T-helper 9 cell (primary cell): Measurements from ENCODE around the gene COL20A1.

Experiments used
- DNase-seq: peaks from one replicate; pipeline ENCODE4 v3.0.0-alpha.2; 2020

COL20A1 gene

DNA sequence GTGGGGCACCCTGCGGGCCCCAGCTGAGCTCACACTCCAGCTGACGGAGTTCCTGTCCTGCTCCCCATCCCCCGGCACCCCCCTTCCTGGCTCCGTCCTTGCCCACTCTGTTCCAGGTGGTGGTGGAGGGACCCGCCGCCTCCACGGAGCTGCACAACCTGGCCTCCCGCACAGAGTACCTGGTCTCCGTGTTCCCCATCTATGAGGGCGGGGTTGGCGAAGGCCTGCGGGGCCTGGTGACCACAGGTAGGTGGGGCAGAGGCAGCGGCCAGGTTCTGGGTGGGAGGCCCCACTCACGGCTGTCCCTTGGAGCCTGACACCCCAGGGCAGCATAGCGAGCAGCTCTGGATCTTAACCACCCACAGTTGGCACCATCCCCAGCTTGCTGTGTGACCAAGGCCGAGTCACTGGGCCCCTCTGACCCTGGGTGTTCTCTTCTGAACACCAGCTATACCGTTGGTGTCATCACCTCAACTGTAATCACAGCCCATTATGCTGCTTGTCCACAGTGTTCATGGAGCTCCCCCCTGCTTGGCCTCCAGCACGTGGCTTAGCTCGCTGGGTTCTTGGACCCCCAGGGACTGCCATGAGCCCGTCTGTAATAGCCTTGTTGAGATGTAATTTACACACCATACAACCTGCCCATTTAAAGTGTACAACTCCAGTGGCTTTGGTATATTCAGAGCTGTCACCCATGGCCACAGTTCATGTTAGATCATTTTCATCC is 17.4 kb downstream of the COL20A1 start:
- DNase-seq, result no peak

DNA sequence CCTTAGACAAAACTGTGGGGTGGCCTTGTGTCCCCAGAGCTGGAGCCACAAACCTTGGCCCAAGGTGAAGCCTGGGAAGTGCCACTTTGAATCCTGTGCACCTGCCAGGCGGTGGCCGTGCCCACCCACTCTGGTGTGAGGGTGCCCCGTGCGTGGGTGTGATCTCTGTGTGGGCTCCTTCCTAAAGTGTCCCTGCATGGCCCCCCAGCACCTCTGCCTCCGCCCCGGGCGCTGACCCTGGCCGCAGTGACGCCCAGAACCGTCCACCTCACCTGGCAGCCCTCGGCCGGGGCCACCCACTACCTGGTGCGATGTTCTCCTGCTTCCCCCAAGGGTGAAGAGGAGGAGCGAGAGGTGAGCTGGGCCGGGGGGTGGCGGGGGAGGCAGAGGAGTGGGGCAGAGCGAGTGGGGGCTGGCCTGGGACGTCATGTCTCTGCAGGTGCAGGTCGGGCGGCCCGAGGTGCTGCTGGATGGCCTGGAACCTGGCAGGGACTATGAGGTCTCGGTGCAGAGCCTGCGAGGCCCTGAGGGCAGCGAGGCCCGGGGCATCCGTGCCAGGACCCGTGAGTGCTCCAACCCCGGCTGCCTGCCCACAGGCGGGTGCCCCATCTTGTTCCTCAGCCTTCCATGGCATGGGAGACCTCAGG is 18.3 kb downstream of the COL20A1 start:
- no peak for DNase-seq

DNA sequence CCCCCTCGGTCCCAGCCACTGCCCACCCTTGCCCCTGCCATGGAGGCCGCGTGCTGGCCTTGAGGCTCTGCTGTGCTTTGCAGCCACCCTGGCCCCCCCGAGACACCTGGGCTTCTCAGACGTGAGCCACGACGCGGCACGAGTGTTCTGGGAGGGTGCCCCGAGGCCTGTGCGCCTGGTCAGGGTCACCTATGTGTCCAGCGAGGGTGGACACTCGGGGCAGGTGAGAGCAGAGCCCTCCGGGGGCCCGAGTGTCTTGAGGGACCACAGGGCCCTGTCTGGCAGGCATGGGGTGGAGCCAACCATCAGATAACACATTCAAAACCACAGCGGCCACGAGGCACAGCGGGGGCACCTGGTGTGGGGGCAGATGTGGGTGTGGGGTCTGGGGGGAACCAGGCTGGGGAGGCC is 18.9 kb downstream of the COL20A1 start:
- no peak for DNase-seq

DNA sequence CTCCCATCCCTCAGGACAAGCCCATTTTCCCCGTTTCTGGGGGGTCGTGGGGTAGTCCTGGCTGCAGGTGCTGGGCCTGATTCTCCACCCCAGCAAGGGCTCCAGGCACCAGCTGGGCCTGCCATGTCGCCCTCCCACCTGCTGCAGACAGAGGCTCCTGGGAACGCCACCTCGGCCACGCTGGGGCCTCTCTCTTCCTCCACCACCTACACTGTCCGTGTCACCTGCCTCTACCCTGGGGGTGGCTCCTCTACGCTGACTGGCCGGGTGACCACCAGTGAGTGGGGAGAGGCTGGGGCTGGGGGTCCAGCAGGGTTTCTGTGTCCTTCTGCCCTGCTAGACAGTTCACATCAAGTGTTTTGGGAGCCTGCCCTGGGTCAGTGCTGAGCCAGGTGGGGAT is 19.3 kb downstream of the COL20A1 start:
- no peak for DNase-seq

DNA sequence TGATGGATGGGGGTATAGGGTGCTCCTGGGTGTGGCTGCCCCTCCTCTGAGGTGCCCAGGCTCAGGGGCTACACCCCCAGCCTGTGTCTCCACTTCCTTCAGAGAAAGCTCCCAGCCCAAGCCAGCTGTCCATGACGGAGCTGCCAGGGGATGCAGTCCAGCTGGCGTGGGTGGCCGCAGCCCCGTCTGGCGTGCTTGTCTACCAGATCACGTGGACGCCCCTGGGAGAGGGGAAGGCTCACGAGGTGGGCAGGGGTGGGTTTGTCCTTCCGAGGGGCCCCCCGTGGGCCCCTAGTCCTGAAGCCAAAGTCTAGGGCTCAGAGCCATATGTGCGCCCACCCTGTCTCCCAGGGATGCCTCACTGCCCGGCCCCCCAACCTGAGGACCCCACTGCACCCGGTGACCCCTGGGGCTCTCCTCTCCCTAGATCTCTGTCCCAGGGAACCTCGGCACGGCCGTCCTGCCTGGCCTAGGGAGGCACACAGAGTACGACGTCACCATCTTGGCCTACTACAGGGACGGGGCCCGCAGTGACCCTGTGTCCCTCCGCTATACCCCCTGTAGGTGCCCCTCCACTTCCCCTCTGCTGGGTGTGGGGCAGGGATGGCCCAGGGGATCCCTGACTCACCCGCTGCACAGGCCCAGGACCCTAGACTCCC is 19.8 kb downstream of the COL20A1 start:
- DNase-seq, result no peak

DNA sequence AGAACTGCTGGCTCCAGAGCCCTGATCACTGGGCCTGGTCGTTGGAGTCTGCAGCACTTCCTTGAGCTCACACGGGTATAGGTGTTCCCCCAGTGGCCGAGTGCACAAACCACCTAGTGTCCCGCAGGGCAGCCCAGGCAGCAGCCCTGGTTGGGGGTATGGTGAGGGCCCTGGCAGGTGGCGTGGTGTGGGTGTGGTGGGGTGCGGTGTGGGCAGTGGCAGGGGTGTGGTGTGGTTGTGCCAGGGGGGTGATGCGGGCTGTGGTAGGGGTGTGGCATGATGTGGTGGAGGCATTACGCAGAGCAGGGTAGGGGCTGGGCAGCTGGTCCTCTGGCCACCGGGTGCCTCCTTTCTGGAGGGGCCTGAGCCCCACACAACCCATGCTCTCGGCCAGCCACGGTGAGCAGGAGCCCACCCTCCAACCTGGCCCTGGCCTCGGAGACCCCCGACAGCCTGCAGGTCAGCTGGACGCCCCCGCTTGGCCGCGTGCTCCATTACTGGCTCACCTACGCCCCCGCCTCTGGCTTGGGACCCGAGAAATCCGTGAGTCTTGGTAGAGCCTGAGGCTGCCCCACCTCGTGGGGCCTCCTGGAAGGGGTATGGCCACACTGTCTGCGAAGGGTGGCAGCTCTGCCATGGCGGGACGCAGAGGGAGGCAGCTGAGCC is 20.5 kb downstream of the COL20A1 start:
- no peak for DNase-seq

DNA sequence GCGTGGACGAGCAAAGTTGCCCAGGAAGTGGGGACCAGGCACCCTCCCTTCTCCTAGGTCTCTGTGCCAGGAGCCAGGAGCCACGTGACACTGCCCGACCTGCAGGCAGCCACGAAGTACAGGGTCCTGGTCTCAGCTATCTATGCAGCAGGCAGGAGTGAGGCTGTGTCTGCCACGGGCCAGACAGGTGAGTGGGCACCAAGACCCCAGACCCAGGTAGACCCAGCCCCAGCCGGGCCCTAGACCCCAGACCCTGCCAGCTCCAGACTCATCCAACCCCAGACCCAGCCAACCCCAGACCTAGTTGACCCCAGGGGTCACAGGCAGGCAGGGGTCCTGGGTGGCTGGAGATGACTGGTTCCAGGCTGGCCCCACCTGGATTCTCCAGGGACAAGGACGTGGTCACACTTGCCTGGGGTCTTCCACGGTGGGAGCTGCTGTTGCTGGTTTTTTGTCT is 21.1 kb downstream of the COL20A1 start:
- DNase-seq, result no peak

GRCh38 chr20:63314566-63315239 is 21.7 kb downstream of the COL20A1 start:
- DNase-seq, result no peak

DNA sequence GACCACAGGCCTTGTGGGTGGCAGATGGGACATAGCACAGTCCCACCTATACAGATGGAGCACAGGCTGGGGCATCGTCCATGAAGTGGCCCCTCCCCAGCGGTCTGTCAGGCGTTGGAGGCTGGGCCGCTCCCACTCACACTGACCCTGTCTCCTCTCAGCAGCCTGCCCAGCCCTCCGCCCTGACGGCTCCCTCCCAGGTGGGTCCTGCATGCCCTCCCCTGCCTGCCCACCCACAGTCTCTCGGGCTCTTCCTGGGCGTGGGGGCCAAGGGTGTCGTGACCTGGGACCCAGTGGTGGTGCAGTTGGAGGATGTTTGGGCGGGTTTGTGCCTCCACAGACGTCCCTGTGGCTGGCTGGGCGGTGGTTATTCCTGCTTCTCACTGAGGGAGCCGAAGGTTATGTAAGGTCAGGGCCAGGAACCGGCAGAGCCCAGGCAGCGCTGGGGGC is 22.3 kb downstream of the COL20A1 start:
- DNase-seq, result no peak

DNA sequence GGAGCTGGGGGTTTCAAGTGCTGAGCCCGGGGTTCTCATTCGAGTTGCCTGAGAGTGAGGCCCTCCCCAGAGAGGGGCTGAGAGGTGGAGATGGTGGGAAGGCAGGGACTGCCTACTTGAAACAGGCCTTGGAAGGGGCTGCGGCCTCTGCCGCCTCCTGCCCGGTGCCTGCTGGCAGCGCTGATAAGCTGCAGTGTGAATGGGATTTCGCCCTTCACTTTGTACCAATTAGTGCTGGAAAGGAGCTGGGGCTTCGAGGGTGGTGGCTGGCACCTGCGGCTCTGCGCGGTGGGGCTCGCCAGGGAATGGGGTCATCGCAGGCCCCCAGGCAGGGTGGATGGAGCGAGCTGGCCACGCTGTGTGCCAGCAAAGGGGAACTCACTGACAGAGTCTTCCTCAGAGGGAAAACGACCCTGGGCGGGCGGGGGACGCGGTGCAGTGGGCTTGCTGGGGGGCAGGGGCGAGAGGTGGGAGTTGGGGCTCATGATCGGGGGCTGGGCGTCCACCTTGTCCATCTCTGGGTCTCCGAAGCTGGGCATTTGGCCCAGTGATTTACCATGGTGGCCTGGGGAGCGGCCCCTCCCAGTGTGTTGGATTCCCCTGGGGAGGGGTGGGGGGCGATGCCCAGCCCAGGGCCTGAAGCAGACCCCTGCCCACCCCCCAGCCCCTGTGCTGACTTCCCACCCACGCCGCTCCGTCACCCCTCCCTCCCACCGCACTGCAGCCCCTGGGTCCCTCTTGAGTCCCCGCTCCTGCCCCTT is 22.9 kb downstream of the COL20A1 start:
- DNase-seq, result no peak

GRCh38 chr20:63316502-63316921 is 23.5 kb downstream of the COL20A1 start:
- DNase-seq, result no peak

- no peak for DNase-seq
Observed at GRCh38 chr20:63317061-63317460, 24.1 kb downstream of the COL20A1 start.

- DNase-seq, result no peak
Observed at GRCh38 chr20:63317601-63318291, 24.8 kb downstream of the COL20A1 start.

DNA sequence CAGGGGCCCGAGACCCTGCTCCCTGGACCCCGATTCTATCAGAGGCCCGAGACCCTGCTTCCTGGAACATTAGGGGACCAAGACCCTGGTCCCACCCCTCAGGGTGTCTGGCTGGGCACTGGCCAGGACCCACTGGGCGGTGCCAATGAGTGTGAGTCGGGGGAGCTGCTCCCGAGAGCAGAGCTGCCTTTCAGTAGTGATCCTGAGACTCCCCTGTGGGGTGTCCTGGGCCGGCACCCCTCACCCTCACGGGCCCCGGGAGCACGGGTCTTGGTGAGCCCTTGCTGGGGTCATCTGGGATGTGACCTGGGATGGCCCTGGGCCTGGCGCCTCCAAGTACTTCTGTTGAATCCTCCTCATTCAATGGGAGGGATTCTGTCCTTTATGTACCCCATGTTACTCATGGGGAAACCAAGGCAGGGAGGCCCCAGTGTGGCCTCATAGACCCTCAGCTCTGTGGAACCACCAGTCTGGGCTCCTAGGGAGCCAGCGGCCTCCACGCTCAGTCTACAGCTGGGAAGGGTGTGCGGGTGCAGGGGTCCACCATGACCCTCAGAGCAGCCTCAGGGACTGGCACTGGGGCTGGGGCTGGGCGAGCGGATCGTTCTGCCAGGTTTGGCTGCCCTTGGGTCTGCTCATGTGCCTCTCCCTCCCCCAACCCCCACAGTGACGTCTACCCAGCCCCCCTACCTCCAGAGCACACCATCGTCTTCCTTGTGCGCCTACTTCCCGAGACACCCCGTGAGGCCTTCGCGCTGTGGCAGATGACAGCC is 25.6 kb downstream of the COL20A1 start:
- no peak for DNase-seq

DNA sequence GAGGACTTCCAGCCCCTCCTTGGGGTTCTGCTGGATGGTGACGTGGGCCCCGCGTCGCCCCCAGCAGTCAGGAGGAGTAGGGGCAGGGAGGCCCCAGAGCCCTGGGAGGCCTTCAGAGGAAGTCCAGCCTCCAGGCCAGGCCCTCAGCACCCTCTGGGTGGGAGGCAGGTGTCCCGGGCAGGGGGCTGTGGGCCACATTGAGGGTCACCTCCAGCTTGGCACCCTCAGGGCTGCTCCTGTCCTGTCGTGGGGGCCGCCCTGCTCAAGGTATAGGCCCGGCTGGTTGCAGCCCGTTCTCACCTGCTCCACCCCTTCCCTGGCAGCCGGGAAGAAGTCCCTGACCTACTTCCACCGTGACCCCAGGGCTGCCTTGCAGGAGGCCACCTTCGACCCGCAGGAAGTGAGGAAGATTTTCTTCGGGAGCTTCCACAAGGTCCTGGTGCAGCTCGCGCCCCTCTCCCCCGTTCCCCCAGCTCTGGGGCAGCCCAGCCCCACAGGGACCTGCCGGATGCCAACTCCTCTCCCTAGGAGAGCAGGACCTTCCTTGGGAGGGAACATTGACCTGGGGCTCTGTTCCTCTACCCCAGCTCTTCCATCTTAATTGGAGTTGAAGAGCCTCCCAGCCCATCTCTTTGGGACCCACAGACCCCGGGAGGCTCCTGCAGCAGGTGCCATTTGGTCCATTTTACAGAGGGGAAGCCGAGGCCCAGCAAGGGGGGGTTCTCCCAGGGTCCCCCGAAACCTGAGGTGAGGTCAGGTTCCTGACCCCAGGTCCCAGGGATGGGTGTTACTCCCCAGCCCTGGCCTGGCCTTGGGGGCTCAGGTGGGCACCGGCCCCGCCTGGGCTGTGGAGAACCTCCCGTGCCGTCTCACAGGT is 26.4 kb downstream of the COL20A1 start:
- no peak for DNase-seq

- DNase-seq, result no peak
Observed at GRCh38 chr20:63320041-63320511, 27.1 kb downstream of the COL20A1 start.

DNA sequence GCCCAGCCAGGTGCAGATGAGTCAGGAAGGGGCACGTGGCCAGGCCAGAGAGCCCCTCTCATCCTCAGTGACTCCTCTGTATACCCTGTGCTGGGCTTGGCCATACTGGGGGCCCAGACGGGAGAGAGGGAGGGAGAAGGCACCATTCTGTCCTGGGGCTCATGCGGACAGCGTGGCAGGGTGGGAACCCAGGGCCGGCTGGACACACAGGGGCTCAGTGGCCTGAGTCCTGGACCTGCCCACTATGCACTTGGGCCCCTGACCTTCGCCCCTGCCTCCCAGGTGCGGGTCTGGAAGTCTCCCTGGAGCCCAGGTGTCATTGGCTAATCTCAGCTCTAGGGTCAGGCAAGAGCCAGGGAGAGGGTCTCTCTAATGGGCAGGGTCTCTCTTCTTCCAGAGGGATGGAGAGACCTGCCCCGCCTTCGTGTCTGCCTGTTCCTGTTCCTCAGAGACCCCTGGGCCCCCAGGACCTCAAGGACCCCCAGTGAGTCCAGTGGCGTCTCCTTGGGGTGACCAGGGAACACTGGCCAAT is 27.7 kb downstream of the COL20A1 start:
- DNase-seq, result no peak

- no peak for DNase-seq
Observed at GRCh38 chr20:63321148-63321831, 28.3 kb downstream of the COL20A1 start.
